H1 (cell line): ENCODE measurements around the gene CCDC137. TPM values are rescaled to one million over a fixed set of nuclear protein-coding genes. Genes with fewer than 3 reads are reported as not detected.

Source experiments
- CTCF ChIP-seq, 3 experiments: IDR thresholded peaks; 1 replicate in 2 of 3; 2 replicates in 1 of 3; pipeline versions ENCODE4 v1.5.1 to v1.6.1; 2011; ENCODE audit warnings: low read length in 3 of 3, mild to moderate bottlenecking in 3 of 3, inconsistent platforms in 2 of 3, low read depth in 1 of 3, moderate library complexity in 1 of 3; ENCODE audit not compliant: insufficient read depth in 1 of 3; ENCODE audit errors: control extremely low read depth in 1 of 3
- KDM4A ChIP-seq: IDR thresholded peaks from one replicate; pipeline ENCODE4 v1.7.1; 2012; ENCODE audit warnings: low read depth, mild to moderate bottlenecking, moderate library complexity, low read length, inconsistent platforms; ENCODE audit not compliant: severe bottlenecking
- MAX ChIP-seq: IDR thresholded peaks from 2 replicates; pipeline ENCODE4 v1.6.1; 2012; ENCODE audit warnings: inconsistent platforms
- RNF2 ChIP-seq: fragments of 200-900, 300-1000 bp; sonication (generic); IDR thresholded peaks from 2 replicates; pipeline ENCODE4 v1.7.1; 2016; ENCODE audit warnings: borderline replicate concordance, low read depth, mild to moderate bottlenecking, antibody characterized with exemption, low read length; ENCODE audit not compliant: poor library complexity, severe bottlenecking; ENCODE audit errors: missing control alignments
- polyA plus RNA-seq, 7 experiments: library from polyadenylated mRNA; depleted of rRNA in 3 of 7; stranded (reverse) in 5 of 7; unstranded in 2 of 7; fragments of >200 nt in 5 of 7; fragments of 200-250 nt in 2 of 7; gene quantifications; 1 replicate in 5 of 7; 2 replicates in 1 of 7; 4 replicates in 1 of 7; pipeline versions ENCODE4 v1.2.1 to v1.2.3, GENCODE V29; 2011 to 2013; ENCODE audit warnings: missing spikeins in 2 of 7, mixed read lengths in 2 of 7
- total RNA-seq: library from RNA; stranded (reverse); fragmentation: NEBNext Ultra II Directional; extraction: Animal tissue kit (Norgen Biotek cat#: 25700); gene quantifications from 2 replicates; pipeline ENCODE4 v1.2.1, GENCODE V29; 2021

Gene CCDC137
- total and polyA plus RNA-seq, 2 of the 8 experiments (the other 6 are each of a cell fraction or from before 2014, with no cell fraction given): 17.6 to 38.6 TPM

- TF ChIP-seq CTCF (IDR thresholded peaks at IDR 0.05; ENCODE audit: control extremely low read depth in 1 of 3, insufficient read depth in 1 of 3, low read depth in 1 of 3, low read length in 3 of 3) (no peak), MAX (peak; percentile 92), RNF2 (no peak), KDM4A (no peak)
These were observed 1.1 kb upstream of the CCDC137 start (continued) for GRCh38 chr17:81665205-81666091.
